Mesendoderm (in vitro differentiated cells): ENCODE data around the gene NUTM2D.
"Not testable (repeated sequence)": the region's sequence is repeated elsewhere in the genome, so short reads cannot be mapped to it uniquely, and the experiment has no call there.

Experiments
- DNase-seq: peaks from one replicate; pipeline ENCODE4 v3.0.0; 2013
- H2AK5ac ChIP-seq: 2 replicates; pipeline ENCODE4 v1.6.1; 2013; ENCODE audit warnings: low read length, inconsistent platforms
- H2BK120ac ChIP-seq: 2 replicates; pipeline ENCODE4 v1.6.1; 2013; ENCODE audit warnings: low read depth, mild to moderate bottlenecking, low read length, moderate library complexity, mixed read lengths
- H2BK15ac ChIP-seq: replicated peaks from 2 replicates; pipeline ENCODE4 v1.6.1; 2013; ENCODE audit warnings: low read depth, mild to moderate bottlenecking, moderate library complexity
- H2BK5ac ChIP-seq: 2 replicates; pipeline ENCODE4 v1.6.1; 2013; ENCODE audit warnings: low read length, inconsistent platforms
- H3K18ac ChIP-seq: 2 replicates; pipeline ENCODE4 v1.6.1; 2013; ENCODE audit warnings: mild to moderate bottlenecking, low read length, mixed read lengths
- H3K23ac ChIP-seq: one replicate; pipeline ENCODE4 v1.6.1; 2013; ENCODE audit warnings: low read length
- H3K27ac ChIP-seq: 2 replicates; pipeline ENCODE4 v1.5.1; 2013; ENCODE audit warnings: low read depth, mild to moderate bottlenecking, inconsistent platforms, low read length, moderate library complexity
- H3K27me3 ChIP-seq: 2 replicates; pipeline ENCODE4 v1.6.1; 2013; ENCODE audit warnings: low read length, control low read depth, mild to moderate bottlenecking, inconsistent platforms; ENCODE audit not compliant: insufficient read depth, poor library complexity
- H3K36me3 ChIP-seq: 2 replicates; pipeline ENCODE4 v1.6.1; 2013; ENCODE audit warnings: low read length, inconsistent platforms; ENCODE audit not compliant: control insufficient read depth, insufficient read depth
- H3K4ac ChIP-seq: one replicate; pipeline ENCODE4 v1.6.1; 2013; ENCODE audit warnings: low read depth, mild to moderate bottlenecking, low read length, moderate library complexity
- H3K4me1 ChIP-seq: 2 replicates; pipeline ENCODE4 v1.6.1; 2013; ENCODE audit warnings: low read depth, low read length, inconsistent platforms; ENCODE audit not compliant: control insufficient read depth
- H3K4me2 ChIP-seq: 2 replicates; pipeline ENCODE4 v1.6.1; 2013; ENCODE audit warnings: low read length
- H3K4me3 ChIP-seq: 2 replicates; pipeline ENCODE4 v1.5.1; 2013; ENCODE audit warnings: mild to moderate bottlenecking, low read length
- H3K56ac ChIP-seq: one replicate; pipeline ENCODE4 v1.6.1; 2013; ENCODE audit warnings: low read length
- H3K79me1 ChIP-seq: 2 replicates; pipeline ENCODE4 v1.6.1; 2013; ENCODE audit warnings: low read length, inconsistent platforms
- H3K79me2 ChIP-seq: 2 replicates; pipeline ENCODE4 v1.6.1; 2013; ENCODE audit warnings: mild to moderate bottlenecking, low read length; ENCODE audit not compliant: control insufficient read depth, insufficient read depth
- H3K9ac ChIP-seq: 2 replicates; pipeline ENCODE4 v1.6.1; 2013; ENCODE audit warnings: low read length, inconsistent platforms
- H4K5ac ChIP-seq: one replicate; pipeline ENCODE4 v1.6.1; 2013; ENCODE audit warnings: low read length
- H4K8ac ChIP-seq: one replicate; pipeline ENCODE4 v1.6.1; 2013; ENCODE audit warnings: low read depth, mild to moderate bottlenecking, control low read depth, low read length, moderate library complexity
- WGBS: extraction: QIAGEN DNeasy Blood & Tissue Kit; methylation state at CpG from one replicate; pipeline ENCODE4 v1.1.7; 2013; ENCODE audit warnings: low lambda C conversion rate, missing lambda C conversion rate; ENCODE audit not compliant: insufficient coverage; ENCODE audit errors: extremely low coverage; 5-methylcytosine and 5-hydroxymethylcytosine counted together

The NUTM2D gene

GRCh38 chr10:87355110-87355509 lies 2.4 kb upstream of the NUTM2D start:
- not testable (repeated sequence) for H3K79me1 ChIP-seq, H3K4me2 ChIP-seq, H3K4me1 ChIP-seq, H3K79me2 ChIP-seq, H3K4ac ChIP-seq, H2AK5ac ChIP-seq, H4K5ac ChIP-seq, H3K27ac ChIP-seq, H2BK15ac ChIP-seq, H3K18ac ChIP-seq, H3K27me3 ChIP-seq, H2BK120ac ChIP-seq, H2BK5ac ChIP-seq, H3K23ac ChIP-seq, H3K4me3 ChIP-seq, H3K9ac ChIP-seq, H3K56ac ChIP-seq, DNase-seq, H4K8ac ChIP-seq, H3K36me3 ChIP-seq
- WGBS: no CpG with 5 or more reads among the region's 31 CpGs

GRCh38 chr10:87358159-87358558 lies 615 bp downstream of the NUTM2D start:
- not testable (repeated sequence) for H3K79me1 ChIP-seq, H3K4me1 ChIP-seq, H2AK5ac ChIP-seq, H3K4me2 ChIP-seq, H3K27me3 ChIP-seq, H3K4ac ChIP-seq, H3K23ac ChIP-seq, H3K79me2 ChIP-seq, H2BK5ac ChIP-seq, H3K27ac ChIP-seq, H3K36me3 ChIP-seq, H4K5ac ChIP-seq, H3K56ac ChIP-seq, H2BK15ac ChIP-seq, H3K9ac ChIP-seq, H3K18ac ChIP-seq, H3K4me3 ChIP-seq, H2BK120ac ChIP-seq, H4K8ac ChIP-seq
- DNase-seq: peak; percentile 1
- no CpG with 5 or more reads among the region's 3 CpGs for WGBS

GRCh38 chr10:87369514-87370112 lies 12.1 kb downstream of the NUTM2D start:
- not testable (repeated sequence) for H3K56ac ChIP-seq, H3K36me3 ChIP-seq, H3K4ac ChIP-seq, H3K23ac ChIP-seq, H3K4me1 ChIP-seq, H3K4me2 ChIP-seq, DNase-seq, H3K79me1 ChIP-seq, H2BK15ac ChIP-seq, H3K9ac ChIP-seq, H3K18ac ChIP-seq, H3K79me2 ChIP-seq, H4K5ac ChIP-seq, H3K4me3 ChIP-seq, H2AK5ac ChIP-seq, H3K27me3 ChIP-seq, H2BK5ac ChIP-seq, H3K27ac ChIP-seq, H4K8ac ChIP-seq, H2BK120ac ChIP-seq
- WGBS: no CpG with 5 or more reads among the region's 9 CpGs

GRCh38 chr10:87374091-87374490 lies 16.5 kb downstream of the NUTM2D start:
- H4K8ac ChIP-seq, H3K79me1 ChIP-seq, H3K56ac ChIP-seq, H2BK5ac ChIP-seq, H3K18ac ChIP-seq, H3K36me3 ChIP-seq, H2AK5ac ChIP-seq, H3K4me1 ChIP-seq, H3K4me2 ChIP-seq, H3K79me2 ChIP-seq, H3K23ac ChIP-seq, H3K4me3 ChIP-seq, H2BK15ac ChIP-seq, H4K5ac ChIP-seq, H3K4ac ChIP-seq, H3K27ac ChIP-seq, H2BK120ac ChIP-seq, H3K9ac ChIP-seq, DNase-seq, H3K27me3 ChIP-seq: not testable (repeated sequence)
- no CpG with 5 or more reads among the region's 1 CpG for WGBS

- H3K4me1 ChIP-seq, H2BK15ac ChIP-seq: not testable (repeated sequence)
Measured at GRCh38 chr10:87379115-87379514, 21.6 kb downstream of the NUTM2D start.

GRCh38 chr10:87383149-87383857 lies 25.8 kb downstream of the NUTM2D start:
- not testable (repeated sequence) for H3K36me3 ChIP-seq, H3K4me3 ChIP-seq, H2AK5ac ChIP-seq, H3K79me2 ChIP-seq, H3K4me1 ChIP-seq, H4K5ac ChIP-seq, H3K23ac ChIP-seq, H3K4me2 ChIP-seq, H3K79me1 ChIP-seq, H3K18ac ChIP-seq, H3K56ac ChIP-seq, H4K8ac ChIP-seq, DNase-seq, H3K27ac ChIP-seq, H2BK5ac ChIP-seq, H3K27me3 ChIP-seq, H2BK15ac ChIP-seq, H2BK120ac ChIP-seq, H3K9ac ChIP-seq, H3K4ac ChIP-seq
- no CpG with 5 or more reads among the region's 10 CpGs for WGBS

More at GRCh38 chr10:87379115-87379514, 21.6 kb downstream of the NUTM2D start:
- H3K4me3 ChIP-seq, H3K56ac ChIP-seq, H3K9ac ChIP-seq, H3K4ac ChIP-seq, H3K79me2 ChIP-seq, H3K18ac ChIP-seq, H3K23ac ChIP-seq, H3K36me3 ChIP-seq, H3K79me1 ChIP-seq, H2AK5ac ChIP-seq, H2BK5ac ChIP-seq, H4K5ac ChIP-seq, H3K4me2 ChIP-seq, H2BK120ac ChIP-seq, DNase-seq, H3K27ac ChIP-seq, H3K27me3 ChIP-seq, H4K8ac ChIP-seq: not testable (repeated sequence)
- no CpG with 5 or more reads among the region's 4 CpGs for WGBS
